NCI-H82 treated with DMSO at 0.1 percent for 48 hours (cell line): ENCODE data around the gene AKAP13.
"Not testable (repeated sequence)": the region's sequence is repeated elsewhere in the genome, so short reads cannot be mapped to it uniquely, and the experiment has no call there.

Source experiments
- DNase-seq: peaks from one replicate; lab custom pipeline; 2025; ENCODE audit not compliant: unreplicated experiment; lab: John Stamatoyannopoulos, UW

Gene AKAP13

GRCh38 chr15:85430406-85431204 is 50.2 kb downstream of the AKAP13 start:
- peak; percentile 56 for DNase-seq

GRCh38 chr15:85439996-85440395 is 59.6 kb downstream of the AKAP13 start:
- DNase-seq = no peak

DNA sequence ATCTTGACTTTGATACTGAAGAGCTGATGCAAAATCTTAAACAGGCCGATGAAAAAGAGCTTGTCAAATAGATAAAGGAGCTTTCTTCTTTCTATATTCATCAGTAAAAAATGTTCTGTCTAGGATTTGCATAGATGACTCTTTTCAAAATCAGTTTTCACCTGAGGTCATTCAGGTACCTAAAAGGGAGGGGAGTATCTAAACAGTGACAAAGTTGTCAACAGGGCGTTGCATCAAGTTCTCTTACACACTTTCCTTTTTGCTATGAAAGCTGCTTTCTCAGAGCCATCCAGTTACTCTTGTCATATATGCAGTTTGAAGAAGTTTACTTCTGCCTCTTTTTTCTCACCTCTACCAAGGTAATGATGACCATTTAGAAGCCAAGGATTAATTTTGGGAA is 60.0 kb downstream of the AKAP13 start:
- no peak for DNase-seq

GRCh38 chr15:85441854-85442253 is 61.5 kb downstream of the AKAP13 start:
- DNase-seq = not testable (repeated sequence)

GRCh38 chr15:85443046-85443445 is 62.6 kb downstream of the AKAP13 start:
- DNase-seq = no peak

- DNase-seq = peak; percentile 81
These were observed 63.2 kb downstream of the AKAP13 start for GRCh38 chr15:85443593-85444087.

- DNase-seq = no peak
These were observed 63.8 kb downstream of the AKAP13 start for GRCh38 chr15:85444122-85444745.

GRCh38 chr15:85445361-85445760 is 65.0 kb downstream of the AKAP13 start:
- no peak for DNase-seq

- DNase-seq = no peak
These were observed 70.8 kb downstream of the AKAP13 start for GRCh38 chr15:85451099-85451700.

DNA sequence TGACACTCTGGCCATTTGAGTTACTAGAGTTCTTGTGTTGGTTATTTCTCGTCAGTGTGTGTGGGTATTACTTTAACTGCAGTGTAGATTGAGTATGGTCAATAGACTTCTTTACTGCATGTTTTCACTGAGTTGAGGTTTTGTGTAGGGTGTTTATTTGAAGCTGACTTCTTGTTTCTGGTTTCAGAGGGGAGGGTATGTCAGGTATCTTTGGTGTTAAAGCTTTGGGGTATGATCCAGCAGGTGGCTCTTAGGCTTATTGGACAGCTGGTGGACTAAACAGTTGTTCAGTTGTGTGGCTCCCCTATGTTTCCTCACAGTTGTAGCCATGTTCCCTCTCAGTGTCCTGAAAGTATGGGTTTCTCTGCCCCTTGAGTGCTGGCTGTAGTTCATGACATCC is 72.0 kb downstream of the AKAP13 start:
- no peak for DNase-seq

DNA sequence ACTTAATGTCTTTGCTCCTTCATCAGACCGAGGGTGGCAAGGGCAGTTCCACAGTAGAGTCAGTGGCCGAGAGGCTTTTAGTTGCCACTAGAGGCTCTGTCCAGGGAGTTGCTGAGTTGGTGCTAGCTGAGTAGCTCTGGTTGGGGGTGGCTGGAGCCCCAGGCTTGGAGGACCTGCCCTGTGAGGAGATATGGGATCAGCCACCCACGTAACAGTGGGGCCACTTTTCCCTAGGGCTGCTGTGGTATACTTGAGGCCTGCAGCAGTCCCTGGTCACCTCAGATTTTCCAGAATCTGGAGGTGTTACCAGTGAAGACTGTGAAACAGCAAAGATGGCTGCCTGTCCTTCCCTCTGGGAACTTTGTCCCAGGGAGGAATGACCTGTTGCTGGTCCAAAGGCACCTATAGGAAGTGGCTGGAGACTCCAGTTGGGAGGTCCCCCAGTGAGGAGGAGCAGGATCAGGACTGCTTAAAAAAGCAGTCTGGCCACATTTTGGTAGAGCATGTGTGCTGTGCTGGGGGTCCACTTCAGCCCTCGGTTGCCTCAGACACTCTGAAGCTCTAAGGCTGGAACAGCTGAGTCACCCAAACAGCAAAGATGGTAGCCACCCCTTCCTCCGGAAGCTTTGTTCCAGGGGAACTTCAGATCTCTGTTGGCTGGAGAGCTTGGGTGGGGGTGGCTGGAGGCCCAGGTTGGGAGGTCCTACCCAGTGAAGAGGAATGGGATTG is 72.9 kb downstream of the AKAP13 start:
- no peak for DNase-seq

GRCh38 chr15:85454403-85454802 is 74.0 kb downstream of the AKAP13 start:
- no peak for DNase-seq

- no peak for DNase-seq
These were observed 75.5 kb downstream of the AKAP13 start for GRCh38 chr15:85455891-85456290.

DNA sequence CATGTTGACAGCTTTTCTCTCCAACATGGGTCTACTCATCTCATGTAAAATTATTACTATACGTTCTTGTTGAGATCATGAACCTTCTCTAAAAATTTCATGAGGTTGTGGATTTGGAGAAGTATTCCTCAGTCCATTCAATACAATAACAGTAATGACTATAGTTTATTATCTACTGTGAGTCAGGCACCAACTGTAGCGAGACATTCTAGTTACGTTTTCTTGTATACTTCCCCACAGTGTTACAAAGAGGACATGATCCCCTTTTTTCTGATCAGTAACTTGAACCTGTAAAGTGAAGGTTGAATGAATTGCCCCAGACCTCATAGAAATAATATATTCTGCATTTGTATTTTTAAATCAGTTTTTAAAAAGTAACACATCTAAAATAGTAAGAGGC is 76.4 kb downstream of the AKAP13 start:
- DNase-seq = no peak

DNA sequence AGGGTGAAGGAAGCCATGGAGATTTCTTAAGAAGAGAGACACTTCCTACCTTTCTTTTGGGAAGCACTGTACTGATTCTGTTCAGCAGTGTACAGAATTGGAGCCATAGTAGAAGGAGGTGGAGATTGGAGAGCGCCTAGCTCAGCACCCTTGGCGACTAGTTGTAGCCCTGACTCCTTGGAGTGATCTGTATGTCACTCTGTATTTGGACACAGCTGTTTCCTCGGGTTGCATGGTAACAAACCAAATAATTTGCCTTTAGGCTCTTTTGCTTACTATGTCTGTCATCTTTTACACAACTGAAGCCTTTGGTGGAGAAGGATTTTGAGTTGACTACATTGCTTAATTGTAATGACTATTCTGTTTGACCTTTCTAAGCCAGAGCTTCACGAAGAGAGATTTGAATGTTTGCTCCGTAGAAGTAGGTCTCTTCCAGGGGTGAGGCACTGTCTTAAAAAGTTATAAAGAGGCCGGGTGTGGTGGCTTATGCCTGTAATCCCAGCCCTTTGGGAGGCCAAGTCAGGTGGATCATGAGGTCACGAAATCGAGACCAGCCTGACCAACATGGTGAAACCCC is 77.1 kb downstream of the AKAP13 start:
- no peak for DNase-seq

DNA sequence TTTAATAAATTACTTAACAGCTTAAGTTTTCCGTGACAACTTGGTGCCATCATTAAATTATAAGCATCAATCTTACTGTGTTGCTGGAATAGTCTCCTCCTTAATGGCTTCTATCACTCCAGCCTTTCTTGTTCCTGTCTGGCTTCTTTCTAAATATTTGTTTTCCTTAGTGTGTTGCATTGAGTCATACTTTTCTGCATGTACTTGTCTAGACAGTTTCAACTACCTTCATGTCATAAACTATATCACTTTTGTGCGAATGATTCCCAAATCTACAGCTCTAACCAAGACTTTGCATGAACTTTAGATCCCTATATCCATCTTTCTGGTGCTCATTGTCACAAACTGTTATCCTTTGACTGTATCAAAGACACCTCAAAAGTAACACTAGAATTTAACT is 78.4 kb downstream of the AKAP13 start:
- DNase-seq = no peak

GRCh38 chr15:85462029-85462428 is 81.6 kb downstream of the AKAP13 start:
- no peak for DNase-seq

DNA sequence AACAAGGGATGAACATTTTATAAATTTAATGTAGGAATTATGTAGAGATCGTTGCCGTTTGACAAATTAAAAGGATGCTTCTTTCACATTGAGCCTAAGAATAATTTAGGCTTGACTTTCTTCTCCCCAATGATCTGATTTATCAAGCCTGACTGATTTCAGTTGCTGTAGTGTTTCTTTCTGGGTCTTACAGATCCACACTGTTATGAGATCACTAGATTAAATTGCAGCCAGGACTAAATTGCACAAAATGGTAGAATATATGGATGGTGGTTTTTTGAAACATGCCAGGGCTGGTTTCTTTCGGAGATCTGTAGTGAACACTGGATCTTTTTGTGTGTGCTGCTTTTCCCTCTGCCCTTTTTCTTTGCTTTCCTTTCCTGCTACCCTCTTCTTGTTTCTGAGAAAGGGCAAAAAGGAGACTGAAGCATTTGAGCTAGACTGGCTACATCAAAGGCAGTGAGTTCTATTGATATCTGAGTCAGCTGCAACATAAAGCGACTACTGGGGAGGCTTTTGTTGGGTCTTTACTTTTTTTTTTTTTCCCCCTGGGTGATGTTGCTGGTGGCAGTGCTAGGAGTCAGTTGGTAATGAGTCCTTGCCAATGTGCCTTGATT is 83.0 kb downstream of the AKAP13 start:
- no peak for DNase-seq

DNA sequence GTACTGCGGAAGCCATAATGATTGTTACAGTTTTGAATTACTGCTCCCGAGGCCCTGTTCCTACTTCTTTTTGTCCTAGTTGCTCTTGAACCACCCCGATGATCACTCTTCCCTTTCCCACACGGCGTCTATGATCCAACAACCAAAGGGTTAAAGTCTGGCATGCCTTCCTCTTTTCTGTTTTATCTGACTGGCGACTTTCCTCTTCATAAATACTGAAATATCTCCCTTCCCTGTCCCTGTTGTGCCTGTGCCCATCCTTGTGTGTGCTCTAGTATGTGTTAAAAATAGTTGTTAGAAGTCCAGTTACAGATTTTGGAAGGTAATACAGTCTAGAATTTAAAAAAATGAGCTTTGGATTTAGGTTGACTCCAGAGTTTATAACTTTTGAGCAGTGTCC is 83.6 kb downstream of the AKAP13 start:
- DNase-seq = no peak

- DNase-seq = no peak
These were observed 84.1 kb downstream of the AKAP13 start for GRCh38 chr15:85464471-85464870.
